HepG2 (cell line): ENCODE measurements around the gene MIEF2. TPM values are rescaled to one million over a fixed set of nuclear protein-coding genes. Genes with fewer than 3 reads are reported as not detected.

Source experiments
- ATF4 ChIP-seq, 2 experiments: fragments of 450-650 bp in 1 of 2; sonication (generic) in 1 of 2; formaldehyde crosslinking; IDR thresholded peaks; 2 replicates each; pipeline versions ENCODE4 v1.5.0 to v1.8.0; 2020 to 2022; ENCODE audit warnings: mild to moderate bottlenecking in 1 of 2, missing genetic modification reagents in 1 of 2
- CENPBD1 ChIP-seq: sonication (generic); formaldehyde crosslinking; IDR thresholded peaks from 2 replicates; pipeline ENCODE4 v1.8.0; 2022; ENCODE audit warnings: missing genetic modification reagents, low read depth, mild to moderate bottlenecking, borderline replicate concordance
- FOXO1 ChIP-seq: sonication (generic); formaldehyde crosslinking; IDR thresholded peaks from 2 replicates; pipeline ENCODE4 v1.4.0; 2020; ENCODE audit warnings: missing genetic modification reagents
- GZF1 ChIP-seq: sonication (generic); formaldehyde crosslinking; IDR thresholded peaks from 2 replicates; pipeline ENCODE4 v1.5.1; 2020; ENCODE audit warnings: mild to moderate bottlenecking, missing genetic modification reagents
- HDAC1 ChIP-seq: sonication (generic); formaldehyde crosslinking; IDR thresholded peaks from 2 replicates; pipeline ENCODE4 v1.5.1; 2020; ENCODE audit warnings: mild to moderate bottlenecking, missing genetic modification reagents
- KLF15 ChIP-seq: sonication (generic); formaldehyde crosslinking; IDR thresholded peaks from 2 replicates; pipeline ENCODE4 v1.8.1; 2023; ENCODE audit warnings: borderline replicate concordance, mild to moderate bottlenecking, inconsistent platforms, missing genetic modification reagents, mixed read lengths
- MZF1 ChIP-seq: sonication (generic); formaldehyde crosslinking; IDR thresholded peaks from 2 replicates; pipeline ENCODE4 v1.8.1; 2023; ENCODE audit warnings: mild to moderate bottlenecking, missing genetic modification reagents, borderline replicate concordance
- SRF ChIP-seq: IDR thresholded peaks from 2 replicates; pipeline ENCODE4 v1.6.1; 2011; ENCODE audit warnings: mild to moderate bottlenecking, low read depth, low read length, moderate library complexity
- STAT5B ChIP-seq: sonication (generic); formaldehyde crosslinking; IDR thresholded peaks from 2 replicates; pipeline ENCODE4 v1.4.0; 2020; ENCODE audit warnings: missing genetic modification reagents
- ZBTB14 ChIP-seq: sonication (generic); formaldehyde crosslinking; IDR thresholded peaks from 2 replicates; pipeline ENCODE4 v1.4.0; 2020; ENCODE audit warnings: missing genetic modification reagents
- ZFP36 ChIP-seq: fragments of 150-350 bp; IDR thresholded peaks from 2 replicates; pipeline ENCODE4 v1.6.1; 2018; ENCODE audit warnings: borderline replicate concordance, low read length, low read depth; ENCODE audit not compliant: partially characterized antibody
- polyA plus RNA-seq, 8 experiments: library from polyadenylated mRNA; depleted of rRNA in 3 of 8; stranded (reverse) in 7 of 8; unstranded in 1 of 8; fragments of >200 nt; fragmentation: Illumina TruSeq in 4 of 8; extraction: Trizol in 4 of 8; gene quantifications; 2 replicates each; pipeline versions ENCODE4 v1.2.1 to v1.2.3, GENCODE V29; 2011 to 2016; ENCODE audit warnings: low read depth in 4 of 8, missing spikeins in 1 of 8, mixed read lengths in 1 of 8; ENCODE audit not compliant: insufficient read depth in 1 of 8
- total RNA-seq, 5 experiments: library from RNA; depleted of rRNA; stranded (reverse); fragments of >200 nt; fragmentation: Illumina TruSeq; extraction: Trizol; gene quantifications; 2 replicates each; pipeline ENCODE4 v1.2.3, GENCODE V29; 2016; ENCODE audit warnings: low read depth in 1 of 5

Gene MIEF2
- total and polyA plus RNA-seq, 2 of the 13 experiments (the other 11 are each of a cell fraction or from before 2014, with no cell fraction given), result 6.0 to 8.0 TPM

GRCh38 chr17:18314731-18315561, 54.5 kb downstream of the MIEF2 start, which contains the start of the genes SMCR8 and TOP3A (continued):
- TF ChIP-seq FOXO1 (CRISPR knock-in tag), result peak; percentile 34
- peak in 1 of 2 experiments; percentile 38; a peak in 1 of 4 replicates for TF ChIP-seq ATF4 (CRISPR knock-in tag; IDR thresholded peaks at IDR 0.05)
- TF ChIP-seq CENPBD1 (CRISPR knock-in tag), result no peak
- peak; percentile 49; the same call in 1 of the 2 replicates for TF ChIP-seq GZF1
- peak; percentile 86 for TF ChIP-seq ZBTB14 (CRISPR knock-in tag)
- TF ChIP-seq STAT5B (CRISPR knock-in tag), result no peak
- TF ChIP-seq KLF15, result peak; percentile 82; the same call in 1 of the 2 replicates
- TF ChIP-seq HDAC1 (CRISPR knock-in tag), result peak; percentile 93
- no peak for TF ChIP-seq ZFP36
- TF ChIP-seq MZF1, result peak; percentile 20; the same call in 1 of the 2 replicates
- peak; percentile 26; the same call in 1 of the 2 replicates for TF ChIP-seq SRF
